Ovary (tissue), 3 donors: ENCODE results near the gene FBXL2.

Experiments used
- CTCF ChIP-seq, 3 donors: fragments of 450-650 bp in 2 of 3; fragments of 200-600 bp in 1 of 3; IDR thresholded peaks; one replicate each; pipeline versions ENCODE4 v1.5.1 to v1.8.0; 2016 to 2022; ENCODE audit warnings: antibody characterized with exemption in 3 of 3, mild to moderate bottlenecking in 1 of 3
- POLR2A ChIP-seq: fragments of 450-650 bp; IDR thresholded peaks from one replicate; pipeline ENCODE4 v1.6.1; 2017; ENCODE audit warnings: antibody characterized with exemption, mild to moderate bottlenecking, moderate library complexity
- donor health status: DM: no; HTN: no; CAD: no.

- TF ChIP-seq CTCF (IDR thresholded peaks at IDR 0.05) (no peak), POLR2A (no peak)
Observed at GRCh38 chr3:33231756-33232465, 45.3 kb upstream of the FBXL2 start.
